Hepatocyte (in vitro differentiated cells): ENCODE data around the gene HSDL1. TPM values are rescaled to one million over a fixed set of nuclear protein-coding genes. Genes with fewer than 3 reads are reported as not detected.
A peak's percentile ranks its signal among the peaks of the same experiment; 100 is the strongest.

Experiments
- DNase-seq: peaks from one replicate; pipeline ENCODE4 v3.0.0-alpha.2; 2016; ENCODE audit warnings: low spot score
- H2AFZ ChIP-seq: fragments of 200-600 bp; sonication (generic); 2 replicates; pipeline ENCODE4 v1.6.0; 2016; ENCODE audit warnings: antibody characterized with exemption, mild to moderate bottlenecking
- H3K27ac ChIP-seq: fragments of 200-600 bp; sonication (generic); 2 replicates; pipeline ENCODE4 v1.5.1; 2016; ENCODE audit warnings: mild to moderate bottlenecking
- H3K27me3 ChIP-seq: fragments of 200-600 bp; sonication (generic); 2 replicates; pipeline ENCODE4 v1.6.1; 2016
- H3K36me3 ChIP-seq: fragments of 200-600 bp; sonication (generic); replicated peaks from 2 replicates; pipeline ENCODE4 v1.5.1; 2016; ENCODE audit warnings: low read depth; ENCODE audit not compliant: insufficient read depth
- H3K4me1 ChIP-seq: fragments of 200-600 bp; sonication (generic); 2 replicates; pipeline ENCODE4 v1.5.1; 2016; ENCODE audit warnings: mild to moderate bottlenecking, moderate library complexity; ENCODE audit not compliant: insufficient read depth
- H3K4me2 ChIP-seq: fragments of 200-600 bp; sonication (generic); 2 replicates; pipeline ENCODE4 v1.6.0; 2016
- H3K4me3 ChIP-seq: fragments of 200-600 bp; sonication (generic); 2 replicates; pipeline ENCODE4 v1.5.1; 2016; ENCODE audit warnings: mild to moderate bottlenecking
- H3K79me2 ChIP-seq: fragments of 200-600 bp; sonication (generic); 2 replicates; pipeline ENCODE4 v1.6.0; 2017; ENCODE audit warnings: mild to moderate bottlenecking
- H3K9me2 ChIP-seq: fragments of 200-600 bp; sonication (generic); replicated peaks from 2 replicates; pipeline ENCODE4 v1.6.0; 2017; ENCODE audit warnings: mild to moderate bottlenecking; ENCODE audit not compliant: insufficient read depth
- H3K9me3 ChIP-seq: fragments of 200-600 bp; sonication (generic); 2 replicates; pipeline ENCODE4 v1.5.1; 2016; ENCODE audit warnings: low read depth, mild to moderate bottlenecking
- H4K20me1 ChIP-seq: fragments of 200-600 bp; sonication (generic); 2 replicates; pipeline ENCODE4 v1.6.0; 2016; ENCODE audit warnings: mild to moderate bottlenecking; ENCODE audit not compliant: insufficient read depth, poor library complexity, severe bottlenecking
- CTCF ChIP-seq: fragments of 200-600 bp; sonication (generic); IDR thresholded peaks from 2 replicates; pipeline ENCODE4 v1.5.1; 2016; ENCODE audit warnings: antibody characterized with exemption, mild to moderate bottlenecking; ENCODE audit not compliant: poor library complexity
- EZH2 ChIP-seq: fragments of 200-600 bp; sonication (generic); IDR thresholded peaks from 2 replicates; pipeline ENCODE4 v1.6.1; 2016; ENCODE audit warnings: antibody characterized with exemption, mild to moderate bottlenecking, borderline replicate concordance
- EZH2phosphoT487 ChIP-seq: fragments of 200-600 bp; sonication (generic); IDR thresholded peaks from one replicate; pipeline ENCODE4 v1.6.1; 2018; ENCODE audit warnings: antibody characterized with exemption, mild to moderate bottlenecking, low read depth, moderate library complexity; ENCODE audit not compliant: unreplicated experiment, severe bottlenecking
- WGBS: methylation state at CpG from one replicate; pipeline ENCODE4 v1.1.6; 2016; ENCODE audit warnings: low lambda C conversion rate; ENCODE audit errors: missing lambda C conversion rate; 5-methylcytosine and 5-hydroxymethylcytosine counted together
- polyA plus RNA-seq: library from polyadenylated mRNA; unstranded; fragments of >200 nt; fragmentation: Nextera tagmentation; extraction: Ambion mirVana; gene quantifications from 2 replicates; pipeline ENCODE4 v1.2.1, GENCODE V29; 2016
- total RNA-seq: library from RNA; depleted of rRNA; stranded (reverse); fragments of >200 nt; gene quantifications from 2 replicates; pipeline ENCODE4 v1.2.3, GENCODE V29; 2014

The HSDL1 gene
- total and polyA plus RNA-seq, 2 experiments from 2014 or later = 14.3 to 24.9 TPM

GRCh38 chr16:84138500-84138823 lies 6.5 kb downstream of the HSDL1 start:
- peaks cover 3% of the 10 kb centered on the region for H4K20me1 ChIP-seq
- H3K27ac ChIP-seq = peak overlapping the region; percentile 90
- H3K9me2 ChIP-seq = no peaks in the 10 kb centered on the region
- no peaks in the 10 kb centered on the region for H3K36me3 ChIP-seq
- H2AFZ ChIP-seq = no peak overlapping the region
- no peaks in the 10 kb centered on the region for H3K9me3 ChIP-seq
- WGBS = 55% methylated on average over 2 of the region's 2 CpGs
- no peak for DNase-seq
- H3K4me1 ChIP-seq = peaks cover 13% of the 10 kb centered on the region
- no peak overlapping the region for H3K4me3 ChIP-seq
- H3K27me3 ChIP-seq = no peaks in the 10 kb centered on the region
- H3K79me2 ChIP-seq = peaks cover 93% of the 10 kb centered on the region
- TF ChIP-seq CTCF = no peak
- TF ChIP-seq EZH2 = no peak
- TF ChIP-seq EZH2phosphoT487 = no peak
- H3K4me2 ChIP-seq = peak overlapping the region; percentile 32

GRCh38 chr16:84137769-84138357 lies 7.1 kb downstream of the HSDL1 start:
- TF ChIP-seq EZH2 (no peak), EZH2phosphoT487 (no peak), CTCF (no peak)
- no peaks in the 10 kb centered on the region for H3K9me3 ChIP-seq
- peaks cover 10% of the 10 kb centered on the region for H3K4me1 ChIP-seq
- H4K20me1 ChIP-seq = peaks cover 3% of the 10 kb centered on the region
- no peaks in the 10 kb centered on the region for H3K27me3 ChIP-seq
- no peak overlapping the region for H2AFZ ChIP-seq
- 83% methylated on average over 7 of the region's 7 CpGs for WGBS
- H3K27ac ChIP-seq = peak overlapping the region; percentile 90
- no peak overlapping the region for H3K4me2 ChIP-seq
- H3K36me3 ChIP-seq = no peaks in the 10 kb centered on the region
- no peak overlapping the region for H3K4me3 ChIP-seq
- no peaks in the 10 kb centered on the region for H3K9me2 ChIP-seq
- DNase-seq = no peak
- peaks cover 90% of the 10 kb centered on the region for H3K79me2 ChIP-seq

GRCh38 chr16:84137287-84137686 lies 7.7 kb downstream of the HSDL1 start:
- H3K4me3 ChIP-seq = no peak overlapping the region
- no peaks in the 10 kb centered on the region for H3K27me3 ChIP-seq
- H3K4me2 ChIP-seq = no peak overlapping the region
- no peak overlapping the region for H2AFZ ChIP-seq
- TF ChIP-seq EZH2phosphoT487 (no peak), EZH2 (no peak)
- WGBS = 94% methylated on average over 7 of the region's 8 CpGs
- H3K36me3 ChIP-seq = no peaks in the 10 kb centered on the region
- H3K27ac ChIP-seq = no peak overlapping the region
- no peaks in the 10 kb centered on the region for H3K9me3 ChIP-seq
- H4K20me1 ChIP-seq = peaks cover 3% of the 10 kb centered on the region
- no peaks in the 10 kb centered on the region for H3K9me2 ChIP-seq
- DNase-seq = no peak
- peaks cover 10% of the 10 kb centered on the region for H3K4me1 ChIP-seq
- H3K79me2 ChIP-seq = peaks cover 88% of the 10 kb centered on the region

GRCh38 chr16:84136331-84137125 lies 8.4 kb downstream of the HSDL1 start:
- H3K27ac ChIP-seq = no peak overlapping the region
- DNase-seq = no peak
- H3K9me2 ChIP-seq = no peaks in the 10 kb centered on the region
- no peaks in the 10 kb centered on the region for H3K9me3 ChIP-seq
- H4K20me1 ChIP-seq = peaks cover 3% of the 10 kb centered on the region
- H3K36me3 ChIP-seq = no peaks in the 10 kb centered on the region
- no peak overlapping the region for H2AFZ ChIP-seq
- peaks cover 10% of the 10 kb centered on the region for H3K4me1 ChIP-seq
- peaks cover 85% of the 10 kb centered on the region for H3K79me2 ChIP-seq
- H3K27me3 ChIP-seq = no peaks in the 10 kb centered on the region
- WGBS = 85% methylated on average over 11 of the region's 11 CpGs
- H3K4me3 ChIP-seq = no peak overlapping the region
- TF ChIP-seq EZH2phosphoT487 (no peak), CTCF (no peak), EZH2 (no peak)
- H3K4me2 ChIP-seq = no peak overlapping the region
